ENCODE data around the gene CYP8B1.
"Not testable (repeated sequence)": the region's sequence is repeated elsewhere in the genome, so short reads cannot be mapped to it uniquely, and the experiment has no call there.

Gene CYP8B1

GRCh38 chr3:42886294-42886822 is 10.7 kb upstream of the CYP8B1 start:
- no peak for DNase-seq (ENCODE audit: low spot score)

- no peak for DNase-seq (ENCODE audit: low spot score)
Observed at GRCh38 chr3:42884324-42884723, 8.6 kb upstream of the CYP8B1 start.

- not testable (repeated sequence) for DNase-seq (ENCODE audit: low spot score)
Observed at GRCh38 chr3:42883251-42883930, 7.7 kb upstream of the CYP8B1 start.

- DNase-seq (ENCODE audit: low spot score): peak; percentile 96
Observed at GRCh38 chr3:42880601-42881451, 5.1 kb upstream of the CYP8B1 start.

- DNase-seq (ENCODE audit: low spot score): no peak
Observed at GRCh38 chr3:42880183-42880582, 4.5 kb upstream of the CYP8B1 start.

- DNase-seq (ENCODE audit: low spot score): no peak
Observed at GRCh38 chr3:42877881-42878280, 2.2 kb upstream of the CYP8B1 start.

- no peak for DNase-seq (ENCODE audit: low spot score)
Observed at GRCh38 chr3:42876940-42877720, 1.5 kb upstream of the CYP8B1 start.

GRCh38 chr3:42876401-42876800 is 722 bp upstream of the CYP8B1 start:
- DNase-seq (ENCODE audit: low spot score): no peak

GRCh38 chr3:42874749-42875148 is 930 bp downstream of the CYP8B1 start:
- no peak for DNase-seq (ENCODE audit: low spot score)

- no peak for DNase-seq (ENCODE audit: low spot score)
Observed at GRCh38 chr3:42873221-42873982, 2.3 kb downstream of the CYP8B1 start.

- no peak for DNase-seq (ENCODE audit: low spot score)
Observed at GRCh38 chr3:42872718-42873117, 3.0 kb downstream of the CYP8B1 start.

GRCh38 chr3:42871592-42872196 is 4.0 kb downstream of the CYP8B1 start:
- no peak for DNase-seq (ENCODE audit: low spot score)

GRCh38 chr3:42868841-42869240 is 6.8 kb downstream of the CYP8B1 start:
- DNase-seq (ENCODE audit: low spot score): no peak

GRCh38 chr3:42867138-42867537 is 8.5 kb downstream of the CYP8B1 start:
- no peak for DNase-seq (ENCODE audit: low spot score)

- DNase-seq (ENCODE audit: low spot score): no peak
Observed at GRCh38 chr3:42865256-42865655, 10.4 kb downstream of the CYP8B1 start.

GRCh38 chr3:42864321-42864950 is 11.2 kb downstream of the CYP8B1 start:
- DNase-seq (ENCODE audit: low spot score): no peak

- DNase-seq (ENCODE audit: low spot score): no peak
Observed at GRCh38 chr3:42856544-42856943, 19.1 kb downstream of the CYP8B1 start.

GRCh38 chr3:42855547-42856380 is 19.9 kb downstream of the CYP8B1 start:
- no peak for DNase-seq (ENCODE audit: low spot score)

GRCh38 chr3:42855219-42855546 is 20.5 kb downstream of the CYP8B1 start:
- no peak for DNase-seq (ENCODE audit: low spot score)

GRCh38 chr3:42853739-42854302 is 21.9 kb downstream of the CYP8B1 start:
- DNase-seq (ENCODE audit: low spot score): no peak

Data from GM03348 (cell line).